GM12801 (cell line): ENCODE measurements around the gene MRPL17.

Experiments used
- TF ChIP-seq, protein P1 (sequence below): IDR thresholded peaks from one replicate; pipeline ENCODE4 v1.5.1; 2011; ENCODE audit warnings: control low read depth; ENCODE audit not compliant: insufficient read length; ENCODE audit errors: extremely low read depth

The MRPL17 gene

GRCh38 chr11:6648501-6648900 lies 34.6 kb downstream of the MRPL17 start:
- TF ChIP-seq, protein P1, sequence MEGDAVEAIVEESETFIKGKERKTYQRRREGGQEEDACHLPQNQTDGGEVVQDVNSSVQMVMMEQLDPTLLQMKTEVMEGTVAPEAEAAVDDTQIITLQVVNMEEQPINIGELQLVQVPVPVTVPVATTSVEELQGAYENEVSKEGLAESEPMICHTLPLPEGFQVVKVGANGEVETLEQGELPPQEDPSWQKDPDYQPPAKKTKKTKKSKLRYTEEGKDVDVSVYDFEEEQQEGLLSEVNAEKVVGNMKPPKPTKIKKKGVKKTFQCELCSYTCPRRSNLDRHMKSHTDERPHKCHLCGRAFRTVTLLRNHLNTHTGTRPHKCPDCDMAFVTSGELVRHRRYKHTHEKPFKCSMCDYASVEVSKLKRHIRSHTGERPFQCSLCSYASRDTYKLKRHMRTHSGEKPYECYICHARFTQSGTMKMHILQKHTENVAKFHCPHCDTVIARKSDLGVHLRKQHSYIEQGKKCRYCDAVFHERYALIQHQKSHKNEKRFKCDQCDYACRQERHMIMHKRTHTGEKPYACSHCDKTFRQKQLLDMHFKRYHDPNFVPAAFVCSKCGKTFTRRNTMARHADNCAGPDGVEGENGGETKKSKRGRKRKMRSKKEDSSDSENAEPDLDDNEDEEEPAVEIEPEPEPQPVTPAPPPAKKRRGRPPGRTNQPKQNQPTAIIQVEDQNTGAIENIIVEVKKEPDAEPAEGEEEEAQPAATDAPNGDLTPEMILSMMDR: no peak

GRCh38 chr11:6647836-6648235 lies 35.3 kb downstream of the MRPL17 start:
- TF ChIP-seq, protein P1: no peak

GRCh38 chr11:6646918-6647679 lies 36.0 kb downstream of the MRPL17 start:
- TF ChIP-seq, protein P1: no peak

- TF ChIP-seq, protein P1: no peak
These were observed 36.6 kb downstream of the MRPL17 start for GRCh38 chr11:6646576-6646917.

DNA sequence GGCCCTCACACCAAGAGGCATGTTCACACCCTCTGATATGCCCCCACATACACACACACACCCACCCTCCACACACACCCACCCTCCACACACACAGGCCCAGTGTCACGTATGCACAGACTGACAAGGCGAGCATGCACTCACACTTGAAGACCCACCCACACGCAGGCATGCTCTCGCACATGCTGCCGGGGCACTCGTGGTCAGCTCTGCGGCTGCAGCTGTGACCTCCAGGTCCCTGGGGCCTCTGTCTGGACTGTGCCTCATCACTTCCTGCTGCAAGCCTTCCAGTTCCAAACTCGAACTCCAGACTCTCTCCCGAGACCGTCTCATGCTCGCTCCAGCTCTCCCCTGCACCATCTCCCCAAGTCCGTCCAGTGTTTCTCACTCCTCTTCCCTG lies 37.1 kb downstream of the MRPL17 start:
- TF ChIP-seq, protein P1: no peak

DNA sequence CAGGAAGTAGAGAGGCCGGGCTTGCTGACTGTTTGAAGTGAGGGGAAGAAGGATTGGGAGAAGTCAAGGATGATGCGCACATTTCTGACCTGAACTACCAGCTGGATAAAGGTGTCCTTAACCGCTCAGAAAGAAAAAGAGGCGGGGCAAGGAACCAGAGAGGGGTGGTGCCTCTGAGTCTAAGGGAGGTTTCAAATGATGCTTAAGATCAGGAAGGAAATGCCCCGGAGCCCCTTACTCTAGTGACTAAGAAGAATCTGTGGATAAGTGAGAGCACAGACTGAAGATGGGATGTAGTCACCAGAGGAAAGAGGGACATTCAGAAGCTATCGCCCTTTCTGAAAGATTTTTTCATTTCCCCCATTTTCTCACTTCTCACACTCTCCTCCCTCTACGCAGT lies 40.2 kb downstream of the MRPL17 start:
- TF ChIP-seq, protein P1: no peak

GRCh38 chr11:6640985-6641701 lies 42.0 kb downstream of the MRPL17 start:
- TF ChIP-seq, protein P1: no peak
